ENCODE results near the gene ARL6IP5. TPM values are rescaled to one million over a fixed set of nuclear protein-coding genes. Genes with fewer than 3 reads are reported as not detected.

Gene ARL6IP5, protein sequence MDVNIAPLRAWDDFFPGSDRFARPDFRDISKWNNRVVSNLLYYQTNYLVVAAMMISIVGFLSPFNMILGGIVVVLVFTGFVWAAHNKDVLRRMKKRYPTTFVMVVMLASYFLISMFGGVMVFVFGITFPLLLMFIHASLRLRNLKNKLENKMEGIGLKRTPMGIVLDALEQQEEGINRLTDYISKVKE
- 100 to 1,000 TPM; 179 to 182 TPM for total RNA-seq

GRCh38 chr3:69084326-69085167, at the start of gene ARL6IP5:
Gene ARL6IP5, plus strand, starts transcription at chr3:69084937. Its CDS starts 111 bp downstream, at chr3:69085048.
- POLR2A ChIA-PET = interaction anchor here (0.8 to 18.0 kb wide), 16 partner anchors 8 to 1429 kb away, joined by 3 to 305 read pairs (median 5); partner anchors contain the start of genes EOGT and TMF1
- H3K9me3 Mint-ChIP-seq = no peaks in the 10 kb centered on the region

DNA sequence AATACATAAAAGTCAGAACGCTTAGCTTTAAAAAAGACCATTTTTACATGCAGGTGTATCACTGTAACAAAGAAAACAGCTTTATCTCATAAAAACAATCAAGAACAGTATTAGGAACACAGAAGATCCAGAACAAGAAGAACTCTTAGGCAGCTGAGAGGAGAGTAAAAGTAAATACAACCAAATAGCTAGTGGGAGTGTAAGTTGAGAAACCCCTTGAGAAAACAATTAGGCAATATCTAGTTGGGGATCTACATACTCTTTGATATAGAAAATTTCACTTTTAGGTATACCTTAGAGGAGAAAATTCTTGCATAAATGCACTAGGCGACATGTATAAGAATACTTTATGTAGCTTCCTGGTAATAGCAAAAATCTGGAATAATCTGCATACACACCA, 40.1 kb upstream of the ARL6IP5 start:
- H3K9me3 Mint-ChIP-seq = no peaks in the 10 kb centered on the region
- ChIA-PET POLR2A (interaction anchor here (0.6 to 2.2 kb wide), 4 partner anchors 31 to 47 kb away, joined by 3 to 5 read pairs (median 4); partner anchors contain the start of gene EOGT), CTCF (interaction anchor here (1.1 to 1.6 kb wide), 4 partner anchors 12 to 192 kb away, joined by 3 read pairs; no protein-coding TSS in a partner anchor)
- H3K27me3 Mint-ChIP-seq = no peaks in the 10 kb centered on the region
- H3K27ac Mint-ChIP-seq = no peak overlapping the region
- no peak overlapping the region for H3K4me3 Mint-ChIP-seq
- DNase-seq = no peak
- peaks cover 62% of the 10 kb centered on the region for H3K36me3 Mint-ChIP-seq (ENCODE audit: low read depth)
- H3K4me1 Mint-ChIP-seq = peaks cover 32% of the 10 kb centered on the region

More at GRCh38 chr3:69084326-69085167, at the start of gene ARL6IP5:
- H3K4me1 Mint-ChIP-seq = peaks cover 61% of the 10 kb centered on the region
- peak; percentile 94 for DNase-seq
- no peaks in the 10 kb centered on the region for H3K27me3 Mint-ChIP-seq
- peak within 1 kb of the TSS; percentile 98 for H3K27ac Mint-ChIP-seq
- peak within 1 kb of the TSS; percentile 91 for H3K4me3 Mint-ChIP-seq
- CTCF ChIA-PET = interaction anchor here (0.7 to 3.4 kb wide), 8 partner anchors 10 to 222 kb away, joined by 3 to 17 read pairs (median 4); partner anchors contain the start of genes EOGT and TMF1
- H3K36me3 Mint-ChIP-seq (ENCODE audit: low read depth) = peaks cover 38% of the 10 kb centered on the region

GRCh38 chr3:69048990-69049389, 35.7 kb upstream of the ARL6IP5 start:
- peaks cover 68% of the 10 kb centered on the region for H3K36me3 Mint-ChIP-seq (ENCODE audit: low read depth)
- no peak overlapping the region for H3K27ac Mint-ChIP-seq
- H3K27me3 Mint-ChIP-seq = no peaks in the 10 kb centered on the region
- ChIA-PET POLR2A (interaction anchor here (1.3 to 7.2 kb wide), 3 partner anchors 16 to 37 kb away, joined by 4 to 293 read pairs (median 31); partner anchors contain the start of genes ARL6IP5, EOGT and UBA3), CTCF (interaction anchor here (1.4 kb wide), 2 partner anchors 45 to 72 kb away, joined by 3 read pairs; no protein-coding TSS in a partner anchor)
- peak overlapping the region; percentile 12 for H3K4me3 Mint-ChIP-seq
- no peaks in the 10 kb centered on the region for H3K9me3 Mint-ChIP-seq
- DNase-seq = no peak
- H3K4me1 Mint-ChIP-seq = peaks cover 59% of the 10 kb centered on the region

GRCh38 chr3:69051756-69052471, 32.8 kb upstream of the ARL6IP5 start, which contains the start of gene TMF1:
Gene TMF1, minus strand, starts transcription at chr3:69052333. Its CDS starts 247 bp downstream, at chr3:69052086.
- peaks cover 67% of the 10 kb centered on the region for H3K36me3 Mint-ChIP-seq (ENCODE audit: low read depth)
- no peaks in the 10 kb centered on the region for H3K27me3 Mint-ChIP-seq
- POLR2A ChIA-PET = interaction anchor here (0.8 to 7.2 kb wide), 14 partner anchors 8 to 148 kb away, joined by 3 to 293 read pairs (median 8); partner anchors contain the start of genes ARL6IP5, EOGT and UBA3
- peak within 1 kb of the TSS; percentile 100 for H3K4me3 Mint-ChIP-seq
- peak; percentile 98 for DNase-seq
- CTCF ChIA-PET = interaction anchor here (0.7 to 2.9 kb wide), 10 partner anchors 12 to 43 kb away, joined by 3 to 17 read pairs (median 6); partner anchors contain the start of gene UBA3
- peaks cover 54% of the 10 kb centered on the region for H3K4me1 Mint-ChIP-seq
- H3K9me3 Mint-ChIP-seq = no peaks in the 10 kb centered on the region
- peak within 1 kb of the TSS; percentile 96 for H3K27ac Mint-ChIP-seq

DNA sequence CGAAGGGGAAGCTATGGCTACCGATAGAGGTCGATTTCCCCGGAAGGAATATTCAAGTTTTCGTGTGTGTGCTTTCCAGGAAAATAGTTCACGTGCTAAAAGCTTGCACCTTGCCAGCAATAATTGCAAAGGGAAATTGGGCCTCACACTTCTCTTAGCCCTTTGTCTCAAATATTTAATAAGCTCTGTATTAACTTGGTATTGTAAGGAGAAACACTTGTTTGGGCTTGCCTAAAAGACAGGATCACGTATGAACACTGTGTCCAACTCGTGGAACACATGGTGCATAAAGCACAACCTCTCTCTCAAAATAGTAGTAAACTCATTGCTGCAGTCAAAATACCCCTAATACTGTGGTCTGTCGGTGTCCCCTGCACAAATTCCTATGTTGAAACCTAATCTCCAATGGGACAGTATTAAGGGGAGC, 32.3 kb upstream of the ARL6IP5 start:
- H3K36me3 Mint-ChIP-seq (ENCODE audit: low read depth) = peaks cover 69% of the 10 kb centered on the region
- DNase-seq = no peak
- no peaks in the 10 kb centered on the region for H3K27me3 Mint-ChIP-seq
- ChIA-PET CTCF (interaction anchor here (0.7 to 2.9 kb wide), 8 partner anchors 12 to 43 kb away, joined by 3 to 17 read pairs (median 8); partner anchors contain the start of gene UBA3), POLR2A (interaction anchor here (0.8 to 7.2 kb wide), 10 partner anchors 8 to 147 kb away, joined by 3 to 293 read pairs (median 12); partner anchors contain the start of genes ARL6IP5, EOGT and UBA3)
- peak overlapping the region; percentile 100 for H3K4me3 Mint-ChIP-seq
- no peaks in the 10 kb centered on the region for H3K9me3 Mint-ChIP-seq
- H3K27ac Mint-ChIP-seq = peak overlapping the region; percentile 96
- peaks cover 56% of the 10 kb centered on the region for H3K4me1 Mint-ChIP-seq

DNA sequence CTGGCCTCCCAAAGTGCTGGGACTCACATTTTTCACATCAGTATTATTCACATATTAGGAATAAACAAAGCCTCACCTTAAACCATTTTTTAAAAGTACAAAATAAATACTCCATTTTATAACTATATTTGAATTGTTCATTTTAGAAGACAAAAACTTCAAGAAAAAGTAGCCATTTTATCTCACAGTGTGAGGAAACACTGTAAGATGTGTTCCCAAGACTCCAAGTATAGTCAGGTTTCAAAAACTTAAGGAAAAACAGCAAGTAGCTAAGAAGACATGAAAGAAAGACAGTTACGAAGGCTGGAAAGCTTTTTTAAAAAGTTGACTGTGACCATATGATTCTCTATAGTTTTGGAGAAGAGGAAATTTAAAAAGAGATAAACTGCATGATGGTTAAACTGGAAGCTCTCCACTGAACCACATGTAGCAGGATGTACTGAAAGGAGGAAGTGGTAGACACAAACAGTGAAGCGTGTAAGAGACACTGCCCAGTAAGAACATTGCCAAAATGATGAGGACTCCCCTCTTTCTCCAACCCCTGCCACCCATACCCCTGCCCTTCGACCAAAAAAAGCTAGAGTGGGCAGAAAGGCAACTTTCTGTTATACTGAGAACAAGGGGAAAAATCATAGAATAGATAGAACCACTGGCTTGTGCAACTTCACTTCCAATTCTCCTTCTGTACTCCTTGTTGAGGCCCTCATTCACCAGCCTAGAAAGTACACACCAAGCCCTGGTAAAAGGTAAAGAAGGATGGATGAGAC, 26.4 kb upstream of the ARL6IP5 start:
- H3K9me3 Mint-ChIP-seq = peaks cover 8% of the 10 kb centered on the region
- no peaks in the 10 kb centered on the region for H3K27me3 Mint-ChIP-seq
- peaks cover 80% of the 10 kb centered on the region for H3K36me3 Mint-ChIP-seq (ENCODE audit: low read depth)
- ChIA-PET CTCF (interaction anchor here (1.1 to 1.5 kb wide), 3 partner anchors 26 to 36 kb away, joined by 3 read pairs; partner anchors contain the start of gene ARL6IP5), POLR2A (interaction anchor here (0.7 to 11.3 kb wide), 6 partner anchors 10 to 142 kb away, joined by 3 to 305 read pairs (median 4); partner anchors contain the start of genes ARL6IP5 and UBA3)
- peak overlapping the region; percentile 16 for H3K4me3 Mint-ChIP-seq
- H3K4me1 Mint-ChIP-seq = peaks cover 52% of the 10 kb centered on the region
- peak overlapping the region; percentile 94 for H3K27ac Mint-ChIP-seq
- DNase-seq = peak; percentile 31

GRCh38 chr3:69058947-69059224, 25.9 kb upstream of the ARL6IP5 start:
- no peak for DNase-seq
- CTCF ChIA-PET = interaction anchor here (1.1 to 1.5 kb wide), 3 partner anchors 26 to 36 kb away, joined by 3 read pairs; partner anchors contain the start of gene ARL6IP5
- H3K4me1 Mint-ChIP-seq = peaks cover 56% of the 10 kb centered on the region
- peaks cover 79% of the 10 kb centered on the region for H3K36me3 Mint-ChIP-seq (ENCODE audit: low read depth)
- POLR2A ChIA-PET = interaction anchor here (0.9 to 11.3 kb wide), 7 partner anchors 7 to 141 kb away, joined by 3 to 305 read pairs (median 4); partner anchors contain the start of genes ARL6IP5, TMF1 and UBA3
- H3K4me3 Mint-ChIP-seq = no peak overlapping the region
- peak overlapping the region; percentile 94 for H3K27ac Mint-ChIP-seq
- peaks cover 8% of the 10 kb centered on the region for H3K9me3 Mint-ChIP-seq
- H3K27me3 Mint-ChIP-seq = no peaks in the 10 kb centered on the region

DNA sequence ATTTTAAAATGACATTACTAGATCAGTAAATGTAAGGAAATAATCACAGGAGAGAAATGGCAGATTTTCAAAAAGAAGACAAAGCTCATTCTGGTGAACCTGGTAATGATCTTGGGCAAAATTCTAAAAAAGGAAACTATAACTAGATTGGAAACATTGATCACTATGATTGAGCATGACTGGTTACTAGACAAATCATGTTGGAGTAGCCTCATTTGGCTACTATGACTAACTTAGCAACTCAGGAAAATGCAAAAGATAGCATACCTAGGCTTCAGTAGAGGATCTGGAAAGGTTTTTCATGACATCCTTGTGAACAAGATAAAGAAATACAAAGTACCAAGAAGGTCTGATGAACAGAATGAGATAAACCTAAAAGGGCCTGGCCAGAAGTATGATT, 25.0 kb upstream of the ARL6IP5 start:
- H3K4me1 Mint-ChIP-seq = peaks cover 64% of the 10 kb centered on the region
- H3K27ac Mint-ChIP-seq = peak overlapping the region; percentile 94
- H3K27me3 Mint-ChIP-seq = no peaks in the 10 kb centered on the region
- peaks cover 79% of the 10 kb centered on the region for H3K36me3 Mint-ChIP-seq (ENCODE audit: low read depth)
- H3K9me3 Mint-ChIP-seq = peaks cover 8% of the 10 kb centered on the region
- no peak for DNase-seq
- CTCF ChIA-PET = interaction anchor here (0.7 to 1.5 kb wide), 2 partner anchors 25 to 32 kb away, joined by 3 read pairs; partner anchors contain the start of gene ARL6IP5
- POLR2A ChIA-PET = interaction anchor here (1.2 to 11.3 kb wide), 6 partner anchors 8 to 1406 kb away, joined by 3 to 305 read pairs (median 8); partner anchors contain the start of genes ARL6IP5, TMF1 and UBA3
- H3K4me3 Mint-ChIP-seq = no peak overlapping the region

- Mint-ChIP-seq H3K36me3 (ENCODE audit: low read depth) (peaks cover 60% of the 10 kb centered on the region), H3K9me3 (peaks cover 8% of the 10 kb centered on the region), H3K4me1 (peaks cover 63% of the 10 kb centered on the region), H3K4me3 (peak overlapping the region; percentile 40), H3K27me3 (no peaks in the 10 kb centered on the region), H3K27ac (peak overlapping the region; percentile 70)
- DNase-seq = no peak
- CTCF ChIA-PET = interaction anchor here (0.9 to 2.3 kb wide), 9 partner anchors 12 to 243 kb away, joined by 3 to 17 read pairs (median 4); partner anchors contain the start of genes ARL6IP5, EOGT and TMF1
- POLR2A ChIA-PET = interaction anchor here (0.8 to 11.3 kb wide), 7 partner anchors 11 to 136 kb away, joined by 3 to 305 read pairs (median 7); partner anchors contain the start of genes ARL6IP5, EOGT, TMF1 and UBA3
Observed at GRCh38 chr3:69063636-69064035, 21.1 kb upstream of the ARL6IP5 start.

DNA sequence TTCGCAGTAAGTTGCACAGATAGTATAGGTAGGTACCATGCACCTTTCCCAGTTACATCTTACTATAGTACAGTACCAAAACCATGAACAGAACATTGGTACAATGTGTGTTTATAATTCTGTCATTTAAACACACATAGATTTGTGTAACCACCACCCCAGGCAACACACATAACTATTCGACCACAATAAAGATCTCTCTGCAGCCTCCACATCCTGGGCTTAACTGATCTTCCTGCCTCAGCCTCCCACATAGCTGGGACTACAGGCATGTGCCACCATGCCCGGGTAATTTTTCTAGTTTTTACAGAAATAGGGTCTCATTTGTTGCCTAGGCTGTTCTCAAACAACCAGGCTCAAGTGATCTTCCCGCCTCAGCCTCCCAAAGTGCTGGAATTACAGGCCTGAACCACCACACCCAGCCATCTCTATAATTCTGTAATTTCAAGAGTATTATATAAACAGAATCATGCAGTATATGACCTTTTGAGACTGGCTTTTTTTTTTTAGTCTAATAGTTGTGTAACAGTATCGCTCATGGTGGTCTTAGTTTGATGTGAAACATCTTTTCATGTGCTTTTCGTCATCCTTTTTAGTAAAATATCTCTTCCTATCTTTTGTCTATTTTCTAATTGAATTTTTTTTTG, 19.3 kb upstream of the ARL6IP5 start:
- POLR2A ChIA-PET = interaction anchor here (1.0 to 11.3 kb wide), 6 partner anchors 12 to 56 kb away, joined by 3 to 305 read pairs (median 30); partner anchors contain the start of genes ARL6IP5, TMF1 and UBA3

More for the DNA sequence above, 19.3 kb upstream of the ARL6IP5 start:
- Mint-ChIP-seq H3K27me3 (no peaks in the 10 kb centered on the region), H3K36me3 (ENCODE audit: low read depth) (peaks cover 49% of the 10 kb centered on the region), H3K27ac (peak overlapping the region; percentile 70), H3K9me3 (peaks cover 8% of the 10 kb centered on the region), H3K4me3 (no peak overlapping the region), H3K4me1 (peaks cover 53% of the 10 kb centered on the region)
- CTCF ChIA-PET = interaction anchor here (0.8 to 2.3 kb wide), 4 partner anchors 10 to 20 kb away, joined by 3 to 17 read pairs (median 10); partner anchors contain the start of genes ARL6IP5 and TMF1
- peak; percentile 42 for DNase-seq

All from activated CD4-positive, alpha-beta memory T cell treated with anti-CD3 and anti-CD28 coated beads, Interleukin-2, amount 10 ng/mL, durations not matched to agents 7 days and 5 days (primary cell).